GM23338 (cell line): ENCODE data around the gene ZNF260. TPM values are rescaled to one million over a fixed set of nuclear protein-coding genes. Genes with fewer than 3 reads are reported as not detected.
A peak's percentile ranks its signal among the peaks of the same experiment; 100 is the strongest.
"Not testable (repeated sequence)": the region's sequence is repeated elsewhere in the genome, so short reads cannot be mapped to it uniquely, and the experiment has no call there.

ENCODE experiments used
- ATAC-seq: fragments of 200-7000 bp; cut with Tn5 transposase; 3 replicates; pipeline ENCODE4 v1.9.1; 2020
- DNase-seq: peaks from one replicate; pipeline ENCODE4 v3.0.0-alpha.2; 2015; ENCODE audit warnings: low spot score
- H2AFZ ChIP-seq: fragments of 200-600 bp; sonication (generic); 2 replicates; pipeline ENCODE4 v1.8.0; 2016; ENCODE audit warnings: antibody characterized with exemption, mild to moderate bottlenecking, moderate library complexity
- H3F3A ChIP-seq: fragments of 200-600 bp; sonication (generic); replicated peaks from 2 replicates; pipeline ENCODE4 v1.8.0; 2017; ENCODE audit warnings: antibody characterized with exemption, mixed run types, low read depth
- H3K27ac ChIP-seq: fragments of 200-600 bp; sonication (generic); 2 replicates; pipeline ENCODE4 v1.6.1; 2016; ENCODE audit warnings: low read depth
- H3K27me3 ChIP-seq: fragments of 200-600 bp; sonication (generic); 2 replicates; pipeline ENCODE4 v1.8.0; 2016; ENCODE audit warnings: mild to moderate bottlenecking, mixed run types, moderate library complexity; ENCODE audit not compliant: insufficient read depth
- H3K36me3 ChIP-seq: fragments of 200-600 bp; sonication (generic); 2 replicates; pipeline ENCODE4 v1.8.0; 2016; ENCODE audit warnings: mild to moderate bottlenecking; ENCODE audit not compliant: insufficient read depth
- H3K4me1 ChIP-seq: fragments of 200-600 bp; sonication (generic); 2 replicates; pipeline ENCODE4 v1.8.0; 2016; ENCODE audit warnings: mild to moderate bottlenecking, moderate library complexity; ENCODE audit not compliant: insufficient read depth
- H3K4me2 ChIP-seq: fragments of 200-600 bp; sonication (generic); 2 replicates; pipeline ENCODE4 v1.7.1; 2017; ENCODE audit warnings: mixed run types
- H3K4me3 ChIP-seq: fragments of 200-600 bp; sonication (generic); 2 replicates; pipeline ENCODE4 v1.6.1; 2016; ENCODE audit warnings: mixed run types
- H3K79me2 ChIP-seq: fragments of 200-600 bp; sonication (generic); replicated peaks from 2 replicates; pipeline ENCODE4 v1.8.0; 2017; ENCODE audit warnings: mild to moderate bottlenecking; ENCODE audit not compliant: insufficient read depth
- H3K9me2 ChIP-seq: fragments of 200-600 bp; sonication (generic); 2 replicates; pipeline ENCODE4 v1.8.0; 2017; ENCODE audit not compliant: insufficient read depth
- H4K20me1 ChIP-seq: fragments of 200-600 bp; sonication (generic); replicated peaks from 2 replicates; pipeline ENCODE4 v1.8.0; 2017; ENCODE audit warnings: mild to moderate bottlenecking; ENCODE audit not compliant: insufficient read depth
- H3K27ac Mint-ChIP-seq: 2 replicates; pipeline ENCODE4 v1.8.0; 2020; ENCODE audit warnings: inconsistent platforms, mild to moderate bottlenecking, moderate library complexity, mixed read lengths
- H3K27me3 Mint-ChIP-seq: 3 replicates; pipeline ENCODE4 v1.8.0; 2022; ENCODE audit warnings: low read depth, mild to moderate bottlenecking, moderate library complexity, mixed read lengths, inconsistent platforms; ENCODE audit not compliant: insufficient read depth, poor library complexity
- H3K36me3 Mint-ChIP-seq: 3 replicates; pipeline ENCODE4 v1.8.0; 2021; ENCODE audit warnings: low read depth, mild to moderate bottlenecking, inconsistent platforms, moderate library complexity, mixed read lengths
- H3K4me1 Mint-ChIP-seq: 3 replicates; pipeline ENCODE4 v1.8.0; 2020; ENCODE audit warnings: mild to moderate bottlenecking, inconsistent platforms, mixed read lengths
- H3K4me3 Mint-ChIP-seq: 3 replicates; pipeline ENCODE4 v1.8.0; 2021; ENCODE audit warnings: moderate library complexity, mild to moderate bottlenecking, inconsistent platforms, mixed read lengths
- H3K9me3 Mint-ChIP-seq: 3 replicates; pipeline ENCODE4 v1.8.0; 2020; ENCODE audit warnings: moderate library complexity, mild to moderate bottlenecking, inconsistent platforms, mixed read lengths
- CREB1 ChIP-seq: fragments of 250-450 bp; sonication (Bioruptor Pico); IDR thresholded peaks from 2 replicates; pipeline ENCODE4 v1.5.0; 2020; ENCODE audit warnings: low read depth, mild to moderate bottlenecking, moderate library complexity
- EZH2phosphoT487 ChIP-seq: fragments of 200-600 bp; sonication (generic); IDR thresholded peaks from one replicate; pipeline ENCODE4 v1.8.1; 2018; ENCODE audit warnings: antibody characterized with exemption; ENCODE audit not compliant: unreplicated experiment
- NANOG ChIP-seq: IDR thresholded peaks from 2 replicates; pipeline ENCODE4 v1.6.1; 2016; ENCODE audit warnings: antibody characterized with exemption, borderline replicate concordance
- STAT1 ChIP-seq: IDR thresholded peaks from one replicate; pipeline ENCODE4 v1.6.1; 2016; ENCODE audit warnings: antibody characterized with exemption; ENCODE audit not compliant: unreplicated experiment
- ZNF114 ChIP-seq: fragments of 250-450 bp; sonication (Bioruptor Pico); IDR thresholded peaks from 2 replicates; pipeline ENCODE4 v1.5.0; 2020; ENCODE audit warnings: mild to moderate bottlenecking, moderate library complexity
- ZNF462 ChIP-seq: fragments of 250-450 bp; sonication (Bioruptor Pico); IDR thresholded peaks from 2 replicates; pipeline ENCODE4 v1.5.0; 2020; ENCODE audit warnings: mild to moderate bottlenecking, moderate library complexity
- polyA plus RNA-seq: library from polyadenylated mRNA; unstranded; fragments of >200 nt; fragmentation: Nextera tagmentation; extraction: Ambion mirVana; gene quantifications from 2 replicates; pipeline ENCODE4 v1.2.1, GENCODE V29; 2016
- total RNA-seq: library from RNA; depleted of rRNA; stranded (reverse); fragments of >200 nt; shearing (Covaris generic); gene quantifications from 2 replicates; pipeline ENCODE4 v1.2.3, GENCODE V29; 2014
- TF ChIP-seq, protein P1 (sequence below), 2 experiments: fragments of 200-600 bp in 1 of 2; sonication (generic) in 1 of 2; conservative IDR thresholded peaks; 2 replicates each; pipeline versions ENCODE4 v1.5.1 to v1.6.1; 2016 to 2017; ENCODE audit warnings: antibody characterized with exemption in 2 of 2, low read depth in 2 of 2, mild to moderate bottlenecking in 2 of 2, moderate library complexity in 1 of 2

The ZNF260 gene
- total and polyA plus RNA-seq, 2 experiments from 2014 or later, result 26.8 to 35.9 TPM

DNA sequence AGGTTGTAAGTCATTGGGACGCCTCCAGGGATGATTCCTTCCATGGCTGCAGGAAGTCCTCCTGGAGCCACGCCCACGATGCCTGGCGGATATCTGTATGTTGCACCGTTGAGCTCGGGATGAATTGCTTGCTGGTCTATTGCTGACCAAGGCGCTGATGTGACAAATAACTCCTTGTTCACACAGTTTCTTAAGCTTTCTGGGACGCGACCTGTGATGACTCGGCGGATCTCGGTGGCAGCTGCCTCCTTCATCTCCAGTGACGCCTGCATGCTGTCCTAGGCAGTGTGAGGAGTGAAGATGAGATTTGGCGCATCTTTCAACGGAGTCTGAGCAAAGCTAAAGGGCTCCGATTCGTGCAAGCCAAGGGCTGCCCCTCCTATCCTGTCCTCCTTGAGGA lies 31.1 kb downstream of the ZNF260 start:
- H3K36me3 ChIP-seq, result no peaks in the 10 kb centered on the region
- H3K27ac ChIP-seq, result no peak overlapping the region
- peak; percentile 14 for DNase-seq
- H3K4me2 ChIP-seq, result no peak overlapping the region
- Mint-ChIP-seq H3K27me3 (peaks cover 5% of the 10 kb centered on the region), H3K4me1 (no peaks in the 10 kb centered on the region), H3K4me3 (no peak overlapping the region), H3K36me3 (peaks cover 16% of the 10 kb centered on the region), H3K9me3 (peaks cover 81% of the 10 kb centered on the region), H3K27ac (no peak overlapping the region)
- no peaks in the 10 kb centered on the region for H3K27me3 ChIP-seq
- H3K4me1 ChIP-seq, result no peaks in the 10 kb centered on the region
- no peak overlapping the region for H3K4me3 ChIP-seq
- no peak for ATAC-seq
- no peak overlapping the region for H2AFZ ChIP-seq
- no peaks in the 10 kb centered on the region for H3K79me2 ChIP-seq
- H3K9me2 ChIP-seq, result no peaks in the 10 kb centered on the region
- H4K20me1 ChIP-seq, result no peaks in the 10 kb centered on the region
- H3F3A ChIP-seq, result no peaks in the 10 kb centered on the region
- TF ChIP-seq STAT1, result no peak
- TF ChIP-seq NANOG, result no peak
- no peak for TF ChIP-seq ZNF114 (CRISPR knock-in tag)
- no peak for TF ChIP-seq CREB1 (CRISPR knock-in tag)
- no peak for TF ChIP-seq EZH2phosphoT487
- TF ChIP-seq ZNF462 (CRISPR knock-in tag), result no peak

DNA sequence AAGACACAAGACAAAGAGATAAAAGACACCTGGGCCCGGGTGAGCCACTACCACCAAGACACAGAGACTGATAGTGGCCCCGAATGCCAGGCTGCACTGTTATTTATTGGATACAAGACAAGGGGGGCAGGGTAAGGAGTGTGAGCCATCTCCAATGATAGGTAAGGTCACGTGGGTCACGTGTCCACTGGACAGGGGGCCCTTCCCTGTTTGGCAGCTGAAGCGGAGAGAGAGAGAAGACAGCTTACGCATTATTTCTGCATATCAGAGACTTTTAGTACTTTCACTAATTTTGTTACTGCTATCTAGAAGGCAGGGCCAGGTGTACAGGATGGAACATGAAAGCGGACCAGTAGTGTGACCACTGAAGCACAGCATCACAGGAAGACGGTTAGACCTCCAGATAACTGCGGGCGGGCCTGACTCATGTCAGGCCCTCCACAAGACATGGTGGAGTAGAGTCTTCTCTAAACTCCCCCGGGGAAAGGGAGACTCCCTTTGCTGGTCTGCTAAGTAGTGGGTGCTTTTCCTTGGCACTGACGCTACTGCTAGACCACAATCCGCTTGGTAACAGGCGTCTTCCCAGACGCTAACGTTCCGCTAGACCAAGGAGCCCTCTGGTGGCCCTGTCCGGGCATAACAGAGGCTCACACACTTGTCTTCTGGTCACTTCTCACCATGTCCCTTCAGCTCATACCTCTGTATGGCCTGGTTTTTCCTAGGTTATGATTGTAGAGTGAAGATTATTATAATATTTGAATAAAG lies 35.2 kb downstream of the ZNF260 start:
- H3K27me3 ChIP-seq, H3K4me1 ChIP-seq, H3K27ac ChIP-seq, H2AFZ ChIP-seq, H4K20me1 ChIP-seq, H3K36me3 ChIP-seq, H3K4me1 Mint-ChIP-seq, H3F3A ChIP-seq, H3K4me3 ChIP-seq, H3K4me3 Mint-ChIP-seq, H3K27ac Mint-ChIP-seq, ATAC-seq, H3K4me2 ChIP-seq, H3K79me2 ChIP-seq, H3K9me2 ChIP-seq: not testable (repeated sequence)
- peaks cover 68% of the 10 kb centered on the region for H3K9me3 Mint-ChIP-seq
- DNase-seq, result peak; percentile 88
- peaks cover 15% of the 10 kb centered on the region for H3K27me3 Mint-ChIP-seq
- peaks cover 31% of the 10 kb centered on the region for H3K36me3 Mint-ChIP-seq
- TF ChIP-seq, protein P1, sequence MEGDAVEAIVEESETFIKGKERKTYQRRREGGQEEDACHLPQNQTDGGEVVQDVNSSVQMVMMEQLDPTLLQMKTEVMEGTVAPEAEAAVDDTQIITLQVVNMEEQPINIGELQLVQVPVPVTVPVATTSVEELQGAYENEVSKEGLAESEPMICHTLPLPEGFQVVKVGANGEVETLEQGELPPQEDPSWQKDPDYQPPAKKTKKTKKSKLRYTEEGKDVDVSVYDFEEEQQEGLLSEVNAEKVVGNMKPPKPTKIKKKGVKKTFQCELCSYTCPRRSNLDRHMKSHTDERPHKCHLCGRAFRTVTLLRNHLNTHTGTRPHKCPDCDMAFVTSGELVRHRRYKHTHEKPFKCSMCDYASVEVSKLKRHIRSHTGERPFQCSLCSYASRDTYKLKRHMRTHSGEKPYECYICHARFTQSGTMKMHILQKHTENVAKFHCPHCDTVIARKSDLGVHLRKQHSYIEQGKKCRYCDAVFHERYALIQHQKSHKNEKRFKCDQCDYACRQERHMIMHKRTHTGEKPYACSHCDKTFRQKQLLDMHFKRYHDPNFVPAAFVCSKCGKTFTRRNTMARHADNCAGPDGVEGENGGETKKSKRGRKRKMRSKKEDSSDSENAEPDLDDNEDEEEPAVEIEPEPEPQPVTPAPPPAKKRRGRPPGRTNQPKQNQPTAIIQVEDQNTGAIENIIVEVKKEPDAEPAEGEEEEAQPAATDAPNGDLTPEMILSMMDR (conservative IDR thresholded peaks at IDR 0.05; ENCODE audit: low read depth in 2 of 2), result peak; percentile 62 to 86

GRCh38 chr19:36490846-36491245 lies 37.2 kb downstream of the ZNF260 start:
- H3K4me2 ChIP-seq, H3F3A ChIP-seq, H3K27ac ChIP-seq, H3K4me3 Mint-ChIP-seq, H3K4me1 Mint-ChIP-seq, ATAC-seq, H3K27me3 ChIP-seq, H3K9me2 ChIP-seq, H3K4me3 ChIP-seq, DNase-seq, H4K20me1 ChIP-seq, H3K27ac Mint-ChIP-seq, H2AFZ ChIP-seq, H3K36me3 ChIP-seq, H3K4me1 ChIP-seq: not testable (repeated sequence)
- Mint-ChIP-seq H3K27me3 (peaks cover 15% of the 10 kb centered on the region), H3K36me3 (peaks cover 35% of the 10 kb centered on the region), H3K9me3 (peaks cover 48% of the 10 kb centered on the region)
- H3K79me2 ChIP-seq, result peaks cover 29% of the 10 kb centered on the region
